ENCODE data around the gene KRT1.

DNA sequence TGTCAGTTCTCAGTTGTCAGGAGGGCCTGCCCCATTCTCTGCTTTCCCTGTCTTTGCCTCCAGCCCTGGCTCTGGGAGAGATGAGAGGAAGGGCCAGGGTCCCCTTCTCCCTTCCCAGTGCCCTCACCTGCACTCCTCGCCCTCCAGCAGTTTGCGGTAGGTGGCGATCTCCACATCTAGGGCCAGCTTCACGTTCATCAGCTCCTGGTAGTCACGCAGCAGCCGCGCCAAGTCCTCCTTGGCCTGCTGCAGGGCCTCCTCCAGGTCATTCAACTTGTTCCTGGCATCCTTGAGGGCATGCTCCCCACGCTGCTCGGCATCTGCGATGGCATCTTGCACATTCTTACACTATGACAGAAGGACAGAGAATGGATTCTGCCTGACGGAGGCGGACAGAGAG is 33.6 kb downstream of the KRT1 start:
- TF ChIP-seq, protein P1, sequence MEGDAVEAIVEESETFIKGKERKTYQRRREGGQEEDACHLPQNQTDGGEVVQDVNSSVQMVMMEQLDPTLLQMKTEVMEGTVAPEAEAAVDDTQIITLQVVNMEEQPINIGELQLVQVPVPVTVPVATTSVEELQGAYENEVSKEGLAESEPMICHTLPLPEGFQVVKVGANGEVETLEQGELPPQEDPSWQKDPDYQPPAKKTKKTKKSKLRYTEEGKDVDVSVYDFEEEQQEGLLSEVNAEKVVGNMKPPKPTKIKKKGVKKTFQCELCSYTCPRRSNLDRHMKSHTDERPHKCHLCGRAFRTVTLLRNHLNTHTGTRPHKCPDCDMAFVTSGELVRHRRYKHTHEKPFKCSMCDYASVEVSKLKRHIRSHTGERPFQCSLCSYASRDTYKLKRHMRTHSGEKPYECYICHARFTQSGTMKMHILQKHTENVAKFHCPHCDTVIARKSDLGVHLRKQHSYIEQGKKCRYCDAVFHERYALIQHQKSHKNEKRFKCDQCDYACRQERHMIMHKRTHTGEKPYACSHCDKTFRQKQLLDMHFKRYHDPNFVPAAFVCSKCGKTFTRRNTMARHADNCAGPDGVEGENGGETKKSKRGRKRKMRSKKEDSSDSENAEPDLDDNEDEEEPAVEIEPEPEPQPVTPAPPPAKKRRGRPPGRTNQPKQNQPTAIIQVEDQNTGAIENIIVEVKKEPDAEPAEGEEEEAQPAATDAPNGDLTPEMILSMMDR (conservative IDR thresholded peaks at IDR 0.05 in 1 of 2, IDR thresholded peaks at IDR 0.05 in 1 of 2; ENCODE audit: low read depth in 1 of 2, low read length in 2 of 2), result no peak
- no peak for TF ChIP-seq EZH2 (IDR thresholded peaks at IDR 0.05; ENCODE audit: low read length, missing control alignments)

All from fibroblast of lung (primary cell).